Measurements from ENCODE around the gene FN1. TPM values are rescaled to one million over a fixed set of nuclear protein-coding genes. Genes with fewer than 3 reads are reported as not detected.

FN1 gene
- total RNA-seq, 4 donors from 2014 or later = 272 to 709 (median 375) TPM

DNA sequence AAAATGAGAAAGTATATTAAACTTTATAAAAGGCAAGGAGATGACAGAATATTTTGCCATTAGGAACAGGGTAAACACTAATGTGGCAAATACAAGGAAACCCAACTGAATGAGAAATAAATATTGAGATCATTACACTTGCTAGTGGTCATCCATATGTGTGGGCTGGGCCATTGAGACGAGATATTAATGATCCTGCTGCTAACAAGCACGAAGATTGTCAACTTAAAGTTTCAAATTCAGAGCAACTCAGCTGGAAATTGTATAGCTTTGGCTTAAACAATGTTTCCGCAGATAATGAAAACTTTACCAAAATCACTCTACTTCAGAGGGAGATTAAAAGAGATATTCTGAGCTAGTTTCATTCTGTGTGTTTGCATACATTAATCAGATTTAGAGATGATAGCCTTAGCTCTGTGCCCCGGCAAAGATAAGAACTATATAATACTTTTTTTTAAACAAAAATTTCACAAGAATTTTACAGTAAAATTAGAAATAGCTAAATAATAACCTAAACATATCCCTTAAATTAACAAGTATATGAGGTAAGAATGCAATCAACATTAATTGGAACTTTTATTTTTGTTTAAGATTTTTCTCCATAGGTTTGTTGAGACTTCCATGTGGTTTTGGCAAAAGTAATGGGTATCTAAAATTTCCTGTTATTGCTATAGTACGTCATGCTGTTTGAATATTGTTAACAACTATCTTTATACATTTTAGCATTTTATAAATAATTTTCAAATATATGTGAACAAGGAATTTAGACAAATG, 40.0 kb downstream of the FN1 start:
- no peak overlapping the region for H3K4me3 ChIP-seq
- H3K36me3 ChIP-seq = peaks cover 0 to 74% (median 0%) of the 10 kb centered on the region in 3 donors
- TF ChIP-seq, protein P1, sequence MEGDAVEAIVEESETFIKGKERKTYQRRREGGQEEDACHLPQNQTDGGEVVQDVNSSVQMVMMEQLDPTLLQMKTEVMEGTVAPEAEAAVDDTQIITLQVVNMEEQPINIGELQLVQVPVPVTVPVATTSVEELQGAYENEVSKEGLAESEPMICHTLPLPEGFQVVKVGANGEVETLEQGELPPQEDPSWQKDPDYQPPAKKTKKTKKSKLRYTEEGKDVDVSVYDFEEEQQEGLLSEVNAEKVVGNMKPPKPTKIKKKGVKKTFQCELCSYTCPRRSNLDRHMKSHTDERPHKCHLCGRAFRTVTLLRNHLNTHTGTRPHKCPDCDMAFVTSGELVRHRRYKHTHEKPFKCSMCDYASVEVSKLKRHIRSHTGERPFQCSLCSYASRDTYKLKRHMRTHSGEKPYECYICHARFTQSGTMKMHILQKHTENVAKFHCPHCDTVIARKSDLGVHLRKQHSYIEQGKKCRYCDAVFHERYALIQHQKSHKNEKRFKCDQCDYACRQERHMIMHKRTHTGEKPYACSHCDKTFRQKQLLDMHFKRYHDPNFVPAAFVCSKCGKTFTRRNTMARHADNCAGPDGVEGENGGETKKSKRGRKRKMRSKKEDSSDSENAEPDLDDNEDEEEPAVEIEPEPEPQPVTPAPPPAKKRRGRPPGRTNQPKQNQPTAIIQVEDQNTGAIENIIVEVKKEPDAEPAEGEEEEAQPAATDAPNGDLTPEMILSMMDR (IDR thresholded peaks at IDR 0.05) = no peak
- TF ChIP-seq POLR2A (IDR thresholded peaks at IDR 0.05) = no peak
- no peak for TF ChIP-seq EP300 (IDR thresholded peaks at IDR 0.05)
- H3K9me3 ChIP-seq = no peaks in the 10 kb centered on the region
- H3K4me1 ChIP-seq = peaks cover 0 to 5% (median 0%) of the 10 kb centered on the region in 4 donors
- DNase-seq (ENCODE audit: low spot score in 2 of 2) = no peak
- H3K27ac ChIP-seq = peak overlapping the region in 2 of 4 donors; percentile 30 to 50
- H3K27me3 ChIP-seq = no peaks in the 10 kb centered on the region
- WGBS, 2 donors = 61 to 76% methylated on average over 5 of the region's 5 CpGs

DNA sequence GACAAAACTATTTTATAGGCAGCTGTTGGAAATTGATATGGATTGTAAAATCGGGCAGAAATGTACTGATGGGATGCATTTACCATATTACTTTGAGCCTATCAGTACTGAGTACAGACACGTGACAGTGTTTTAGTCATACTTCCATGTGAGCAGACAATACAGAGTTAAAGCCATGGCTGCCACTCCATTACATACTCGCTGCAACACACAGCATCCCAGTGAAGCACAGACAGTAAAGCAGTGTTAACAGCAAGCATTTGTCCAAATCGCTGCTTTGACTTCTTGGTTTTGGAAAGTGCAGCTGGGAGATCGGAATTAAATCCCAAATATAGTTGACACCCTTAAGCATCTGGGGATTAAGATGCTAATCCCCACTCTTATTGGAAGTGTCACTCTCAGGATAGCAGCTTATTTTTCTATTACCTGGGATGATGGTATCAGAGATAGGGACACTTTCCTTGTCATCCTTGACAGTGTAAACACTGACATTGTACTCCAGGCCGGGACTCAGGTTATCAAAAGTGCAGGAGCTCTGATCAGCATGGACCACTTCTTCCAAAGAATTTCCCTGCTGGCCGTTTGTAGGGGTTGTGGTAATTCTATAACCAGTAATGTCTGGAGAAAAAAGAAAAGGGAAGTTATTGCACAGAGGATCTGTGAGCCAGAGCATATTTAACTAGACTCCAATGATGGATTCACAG, 41.6 kb downstream of the FN1 start:
- H3K4me1 ChIP-seq = peaks cover 0 to 5% (median 0%) of the 10 kb centered on the region in 4 donors
- no peak overlapping the region for H3K4me3 ChIP-seq
- DNase-seq (ENCODE audit: low spot score in 2 of 2) = no peak
- WGBS, 2 donors = 71 to 74% methylated on average over 7 of the region's 7 CpGs
- H3K36me3 ChIP-seq = peaks cover 0 to 87% (median 0%) of the 10 kb centered on the region in 3 donors
- no peaks in the 10 kb centered on the region for H3K27me3 ChIP-seq
- no peak overlapping the region for H3K27ac ChIP-seq
- H3K9me3 ChIP-seq = no peaks in the 10 kb centered on the region
- TF ChIP-seq, protein P1 (IDR thresholded peaks at IDR 0.05) = no peak
- TF ChIP-seq POLR2A (IDR thresholded peaks at IDR 0.05) (no peak), EP300 (IDR thresholded peaks at IDR 0.05) (no peak)

DNA sequence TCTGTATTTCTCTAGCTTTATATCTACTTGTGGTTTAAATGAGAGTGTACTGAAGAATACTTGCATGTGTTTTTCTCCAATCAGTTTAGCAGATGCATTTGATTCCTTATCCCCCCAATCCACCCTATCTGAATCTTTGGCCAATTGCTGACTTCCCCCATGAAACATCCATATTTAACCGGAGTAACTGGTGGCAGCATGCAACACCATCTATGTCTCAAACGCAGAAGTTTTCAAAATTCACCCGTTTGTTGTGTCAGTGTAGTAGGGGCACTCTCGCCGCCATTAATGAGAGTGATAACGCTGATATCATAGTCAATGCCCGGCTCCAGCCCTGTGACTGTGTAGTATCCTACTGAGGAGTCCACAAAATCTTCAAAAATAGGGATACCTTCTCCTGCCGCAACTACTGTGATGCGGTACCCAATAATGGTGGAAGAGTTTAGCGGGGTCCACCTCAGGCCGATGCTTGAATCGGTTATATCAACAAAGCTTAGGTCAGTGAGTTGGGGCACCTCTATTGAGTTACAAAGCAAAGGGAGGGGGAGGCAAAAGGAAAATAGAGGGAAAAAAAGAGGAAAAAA, 43.1 kb downstream of the FN1 start:
- 95 to 96% methylated on average over 12 of the region's 12 CpGs for WGBS, 2 donors
- Histone ChIP-seq H3K27me3 (no peaks in the 10 kb centered on the region), H3K36me3 (peaks cover 0 to 90% (median 0%) of the 10 kb centered on the region in 3 donors), H3K27ac (no peak overlapping the region), H3K4me1 (peaks cover 0 to 5% (median 0%) of the 10 kb centered on the region in 4 donors), H3K4me3 (no peak overlapping the region), H3K9me3 (no peaks in the 10 kb centered on the region)
- TF ChIP-seq POLR2A (IDR thresholded peaks at IDR 0.05) (no peak), EP300 (IDR thresholded peaks at IDR 0.05) (no peak)
- TF ChIP-seq, protein P1 (IDR thresholded peaks at IDR 0.05) = no peak
- DNase-seq (ENCODE audit: low spot score in 2 of 2) = no peak

DNA sequence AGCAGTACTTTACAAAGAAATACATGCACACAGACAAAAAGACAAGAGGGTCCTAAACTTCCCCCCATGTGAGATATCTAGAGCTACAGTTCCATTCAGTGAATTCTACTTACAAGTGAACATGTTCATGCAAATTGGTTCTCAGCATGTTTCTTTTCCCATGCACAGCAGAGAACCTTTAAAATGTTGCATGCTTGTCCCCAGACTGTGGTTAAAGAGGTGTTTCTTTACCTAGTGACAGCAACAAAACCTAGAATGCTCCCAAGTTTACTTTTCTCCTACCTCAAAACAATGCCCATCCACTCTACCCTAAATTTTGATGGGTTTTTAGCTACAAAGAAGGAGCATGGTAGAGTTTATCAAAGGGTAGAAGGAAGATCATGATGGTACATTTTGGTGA, 43.7 kb downstream of the FN1 start:
- H3K4me3 ChIP-seq = no peak overlapping the region
- peaks cover 0 to 5% (median 0%) of the 10 kb centered on the region in 4 donors for H3K4me1 ChIP-seq
- no peak for DNase-seq (ENCODE audit: low spot score in 2 of 2)
- H3K27me3 ChIP-seq = no peaks in the 10 kb centered on the region
- H3K27ac ChIP-seq = no peak overlapping the region
- peaks cover 0 to 91% (median 3%) of the 10 kb centered on the region in 3 donors for H3K36me3 ChIP-seq
- H3K9me3 ChIP-seq = no peaks in the 10 kb centered on the region
- TF ChIP-seq POLR2A (IDR thresholded peaks at IDR 0.05) = no peak
- TF ChIP-seq EP300 (IDR thresholded peaks at IDR 0.05) = no peak
- TF ChIP-seq, protein P1 (IDR thresholded peaks at IDR 0.05) = no peak

DNA sequence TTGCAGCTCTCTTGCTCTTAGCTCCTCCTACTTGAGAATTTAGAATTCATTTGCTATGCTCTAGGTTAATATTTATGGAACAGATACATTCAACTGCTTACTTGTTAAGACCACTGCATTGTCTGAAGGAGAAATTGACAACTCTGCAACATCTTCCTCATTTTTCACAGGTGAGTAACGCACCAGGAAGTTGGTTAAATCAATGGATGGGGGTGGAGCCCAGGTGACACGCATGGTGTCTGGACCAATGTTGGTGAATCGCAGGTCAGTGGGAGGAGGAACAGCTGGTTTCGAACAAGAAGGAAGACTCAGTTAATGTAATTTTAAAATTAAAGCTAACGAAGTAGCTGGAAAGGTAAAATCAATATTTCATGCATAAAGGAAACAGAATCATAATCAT, 44.3 kb downstream of the FN1 start:
- no peak overlapping the region for H3K4me3 ChIP-seq
- WGBS, 2 donors = 92 to 96% methylated on average over 5 of the region's 5 CpGs
- H3K4me1 ChIP-seq = no peaks in the 10 kb centered on the region
- no peak for TF ChIP-seq POLR2A (IDR thresholded peaks at IDR 0.05)
- peaks cover 0 to 91% (median 3%) of the 10 kb centered on the region in 3 donors for H3K36me3 ChIP-seq
- H3K27me3 ChIP-seq = no peaks in the 10 kb centered on the region
- no peaks in the 10 kb centered on the region for H3K9me3 ChIP-seq
- no peak overlapping the region for H3K27ac ChIP-seq
- no peak for DNase-seq (ENCODE audit: low spot score in 2 of 2)
